Gastrocnemius medialis (tissue), 4 donors: ENCODE results near the gene TMPRSS9. TPM values are rescaled to one million over a fixed set of nuclear protein-coding genes. Genes with fewer than 3 reads are reported as not detected.
"Not testable (repeated sequence)": the region's sequence is repeated elsewhere in the genome, so short reads cannot be mapped to it uniquely, and the experiment has no call there.

Experiments used
- ATAC-seq, 2 donors: fragments of 150-250 bp; one replicate each; pipeline ENCODE4 v1.9.1; 2016
- DNase-seq, 2 donors: peaks; one replicate each; pipeline ENCODE4 v3.0.0-alpha.2; 2019
- H3K27ac ChIP-seq, 4 donors: fragments of 200-600 bp; sonication (generic); 1 replicate in 1 of 4; 2 replicates in 3 of 4; pipeline ENCODE4 v1.5.1; 2016 to 2018; ENCODE audit warnings: mild to moderate bottlenecking in 2 of 4, moderate library complexity in 1 of 4
- H3K27me3 ChIP-seq, 3 donors: fragments of 200-600 bp; sonication (generic) in 2 of 3; 1 replicate in 1 of 3; 2 replicates in 2 of 3; pipeline versions ENCODE4 v1.5.1 to v1.6.0; 2016 to 2019; ENCODE audit warnings: mild to moderate bottlenecking in 1 of 3, moderate library complexity in 1 of 3
- H3K36me3 ChIP-seq, 2 donors: fragments of 200-600 bp; sonication (generic) in 1 of 2; one replicate each; pipeline ENCODE4 v1.5.1; 2017 to 2018
- H3K4me1 ChIP-seq, 2 donors: fragments of 200-600 bp; sonication (generic) in 1 of 2; one replicate each; pipeline ENCODE4 v1.5.1; 2016 to 2017; ENCODE audit warnings: mild to moderate bottlenecking in 2 of 2
- H3K4me3 ChIP-seq, 4 donors: fragments of 200-600 bp; sonication (generic) in 3 of 4; 1 replicate in 1 of 4; 2 replicates in 3 of 4; pipeline ENCODE4 v1.5.1; 2016 to 2019; ENCODE audit warnings: mild to moderate bottlenecking in 2 of 4
- H3K9me3 ChIP-seq, 3 donors: fragments of 200-600 bp; sonication (generic) in 2 of 3; 1 replicate in 1 of 3; 2 replicates in 2 of 3; pipeline ENCODE4 v1.5.1; 2016 to 2019
- POLR2A ChIP-seq, 2 donors: fragments of 450-650 bp; IDR thresholded peaks; one replicate each; pipeline ENCODE4 v1.6.1; 2017; ENCODE audit warnings: antibody characterized with exemption in 2 of 2, mild to moderate bottlenecking in 2 of 2, moderate library complexity in 2 of 2
- in situ Hi-C, 4 donors: fragments of 200-750 bp; cut with MboI; loops; one replicate each; pipeline versions ENCODE4 v1.15.0 to v1.8.0; 2017; ENCODE audit warnings: low sequenced_read_pairs in 4 of 4
- intact Hi-C: fragments of 100-400 bp; cut with DNase I; formaldehyde crosslinking; loops from one replicate; pipeline ENCODE4 v1.15.1; 2023; ENCODE audit warnings: low total_unique reads
- total RNA-seq, 4 donors: library from RNA; depleted of rRNA; stranded (reverse); fragments of >200 nt; gene quantifications; one replicate each; pipeline versions ENCODE4 v1.1.0 to v1.2.3, GENCODE V29; 2016
- TF ChIP-seq, protein P1 (sequence below), 5 experiments: fragments of 450-650 bp in 3 of 5; fragments of 200-600 bp in 2 of 5; sonication (generic) in 2 of 5; IDR thresholded peaks in 4 of 5; conservative IDR thresholded peaks in 1 of 5; 1 replicate in 4 of 5; 2 replicates in 1 of 5; pipeline ENCODE4 v1.5.1; 2016 to 2019; ENCODE audit warnings: antibody characterized with exemption in 5 of 5, mild to moderate bottlenecking in 3 of 5, moderate library complexity in 3 of 5

TMPRSS9 gene
- total RNA-seq, 4 donors from 2014 or later: not detected

DNA sequence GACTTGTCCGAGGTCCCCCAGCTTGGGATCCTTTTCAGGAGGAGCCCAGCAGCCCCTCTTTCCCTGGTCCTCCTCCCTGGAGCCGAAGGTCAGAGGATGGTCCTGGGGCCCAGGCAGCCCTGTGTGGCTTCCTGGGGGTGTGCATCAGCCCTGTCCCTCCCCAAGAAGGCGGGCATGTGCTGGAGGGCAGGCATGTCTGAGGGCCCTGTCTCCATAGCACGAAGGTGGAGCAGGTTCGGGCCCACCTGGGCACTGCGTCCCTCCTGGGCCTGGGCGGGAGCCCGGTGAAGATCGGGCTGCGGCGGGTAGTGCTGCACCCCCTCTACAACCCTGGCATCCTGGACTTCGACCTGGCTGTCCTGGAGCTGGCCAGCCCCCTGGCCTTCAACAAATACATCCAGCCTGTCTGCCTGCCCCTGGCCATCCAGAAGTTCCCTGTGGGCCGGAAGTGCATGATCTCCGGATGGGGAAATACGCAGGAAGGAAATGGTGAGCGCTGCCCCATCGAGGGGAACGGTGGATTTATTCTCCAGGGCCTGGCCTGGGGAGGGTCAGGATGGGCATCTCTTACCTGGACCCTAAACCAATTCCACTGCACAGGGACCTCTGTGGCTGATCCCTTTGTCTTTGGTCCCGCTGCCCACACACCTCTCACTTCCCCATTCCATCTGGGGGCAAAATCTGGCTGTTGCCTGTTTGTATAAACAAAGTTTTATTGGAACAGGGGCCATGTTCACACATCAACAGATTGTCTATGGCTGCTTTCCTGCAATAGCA lies 56.4 kb downstream of the TMPRSS9 start:
- in situ Hi-C loops: no loop called here
- intact Hi-C loops: no loop called here
- DNase-seq (no peak), ATAC-seq (no peak)
- Histone ChIP-seq H3K9me3 (no peaks in the 10 kb centered on the region), H3K4me3 (no peak overlapping the region), H3K27me3 (no peaks in the 10 kb centered on the region), H3K36me3 (no peaks in the 10 kb centered on the region), H3K4me1 (no peaks in the 10 kb centered on the region), H3K27ac (no peak overlapping the region)
- TF ChIP-seq, protein P1, sequence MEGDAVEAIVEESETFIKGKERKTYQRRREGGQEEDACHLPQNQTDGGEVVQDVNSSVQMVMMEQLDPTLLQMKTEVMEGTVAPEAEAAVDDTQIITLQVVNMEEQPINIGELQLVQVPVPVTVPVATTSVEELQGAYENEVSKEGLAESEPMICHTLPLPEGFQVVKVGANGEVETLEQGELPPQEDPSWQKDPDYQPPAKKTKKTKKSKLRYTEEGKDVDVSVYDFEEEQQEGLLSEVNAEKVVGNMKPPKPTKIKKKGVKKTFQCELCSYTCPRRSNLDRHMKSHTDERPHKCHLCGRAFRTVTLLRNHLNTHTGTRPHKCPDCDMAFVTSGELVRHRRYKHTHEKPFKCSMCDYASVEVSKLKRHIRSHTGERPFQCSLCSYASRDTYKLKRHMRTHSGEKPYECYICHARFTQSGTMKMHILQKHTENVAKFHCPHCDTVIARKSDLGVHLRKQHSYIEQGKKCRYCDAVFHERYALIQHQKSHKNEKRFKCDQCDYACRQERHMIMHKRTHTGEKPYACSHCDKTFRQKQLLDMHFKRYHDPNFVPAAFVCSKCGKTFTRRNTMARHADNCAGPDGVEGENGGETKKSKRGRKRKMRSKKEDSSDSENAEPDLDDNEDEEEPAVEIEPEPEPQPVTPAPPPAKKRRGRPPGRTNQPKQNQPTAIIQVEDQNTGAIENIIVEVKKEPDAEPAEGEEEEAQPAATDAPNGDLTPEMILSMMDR (IDR thresholded peaks at IDR 0.05 in 4 of 5, conservative IDR thresholded peaks at IDR 0.05 in 1 of 5): no peak
- TF ChIP-seq POLR2A (IDR thresholded peaks at IDR 0.05): no peak

DNA sequence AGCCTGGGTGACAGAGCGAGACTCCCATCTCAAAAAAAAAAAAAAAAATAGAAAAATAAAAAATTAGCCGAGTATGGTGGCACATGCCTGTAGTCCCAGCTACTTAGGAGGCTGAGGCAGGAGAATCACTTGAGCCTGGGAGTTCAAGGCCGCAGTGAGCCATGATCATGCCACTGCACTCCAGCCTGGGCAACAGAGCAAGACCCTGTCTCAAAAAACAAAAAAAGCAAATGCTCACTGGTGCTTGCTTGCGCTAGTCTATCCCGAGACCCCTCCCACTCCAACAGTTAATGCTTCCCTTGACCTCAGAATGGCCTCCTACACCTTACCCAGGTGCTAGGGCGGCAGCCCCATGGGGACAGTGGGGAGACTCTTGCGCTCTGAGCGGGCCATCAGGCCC lies 57.4 kb downstream of the TMPRSS9 start:
- H3K27ac ChIP-seq, H3K36me3 ChIP-seq, H3K4me3 ChIP-seq, H3K9me3 ChIP-seq, in situ Hi-C loops, H3K4me1 ChIP-seq, ATAC-seq, H3K27me3 ChIP-seq, intact Hi-C loops, DNase-seq: not testable (repeated sequence)

DNA sequence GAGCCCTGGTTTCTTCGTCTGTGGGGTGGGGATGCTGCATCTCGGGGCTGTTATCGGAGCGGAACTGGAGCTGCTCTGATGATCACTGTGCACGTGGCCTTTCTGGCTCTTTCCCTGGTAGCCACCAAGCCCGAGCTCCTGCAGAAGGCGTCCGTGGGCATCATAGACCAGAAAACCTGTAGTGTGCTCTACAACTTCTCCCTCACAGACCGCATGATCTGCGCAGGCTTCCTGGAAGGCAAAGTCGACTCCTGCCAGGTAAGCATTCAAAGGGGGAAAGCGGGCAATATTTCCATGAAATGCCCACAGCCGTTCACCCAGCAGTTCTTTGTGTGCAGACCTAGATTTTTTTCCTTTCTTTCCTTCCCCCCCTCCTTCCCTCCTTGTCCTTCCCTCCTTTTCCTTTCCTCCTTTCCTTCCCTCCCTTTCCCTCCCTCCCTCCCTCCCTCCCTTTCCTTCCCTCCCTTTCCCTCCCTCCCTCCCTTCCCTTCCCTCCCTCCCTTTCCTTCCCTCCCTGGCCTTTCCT lies 57.9 kb downstream of the TMPRSS9 start:
- Histone ChIP-seq H3K27ac (no peak overlapping the region), H3K4me1 (no peaks in the 10 kb centered on the region), H3K36me3 (no peaks in the 10 kb centered on the region), H3K4me3 (no peak overlapping the region), H3K9me3 (no peaks in the 10 kb centered on the region), H3K27me3 (no peaks in the 10 kb centered on the region)
- intact Hi-C loops: no loop called here
- DNase-seq: no peak
- no peak for TF ChIP-seq POLR2A (IDR thresholded peaks at IDR 0.05)
- TF ChIP-seq, protein P1 (IDR thresholded peaks at IDR 0.05 in 4 of 5, conservative IDR thresholded peaks at IDR 0.05 in 1 of 5): no peak
- in situ Hi-C loops: no loop called here
- ATAC-seq: no peak

DNA sequence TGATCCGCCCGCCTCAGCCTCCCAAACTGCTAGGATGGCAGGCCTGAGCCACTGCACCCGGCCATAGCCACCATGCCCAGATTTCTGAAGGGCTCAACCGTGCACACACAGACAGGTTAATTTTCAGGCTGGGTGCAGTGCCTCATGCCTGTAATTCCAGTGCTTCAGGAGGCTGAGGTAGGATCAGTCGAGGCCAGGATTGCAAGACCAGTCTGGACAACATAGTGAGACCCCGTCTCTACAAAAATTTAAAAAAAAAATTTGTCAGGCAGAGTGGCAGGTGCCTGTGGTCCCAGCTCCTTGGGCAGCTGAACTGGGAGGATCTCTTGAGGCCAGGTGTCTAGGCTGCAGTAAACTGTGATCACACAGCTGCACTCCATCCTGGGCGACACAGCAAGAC lies 59.7 kb downstream of the TMPRSS9 start:
- Histone ChIP-seq H3K27me3 (no peaks in the 10 kb centered on the region), H3K9me3 (no peaks in the 10 kb centered on the region), H3K4me3 (no peak overlapping the region), H3K4me1 (no peaks in the 10 kb centered on the region), H3K27ac (no peak overlapping the region), H3K36me3 (no peaks in the 10 kb centered on the region)
- no peak for DNase-seq
- TF ChIP-seq, protein P1 (IDR thresholded peaks at IDR 0.05 in 4 of 5, conservative IDR thresholded peaks at IDR 0.05 in 1 of 5): no peak
- TF ChIP-seq POLR2A (IDR thresholded peaks at IDR 0.05): no peak
- ATAC-seq: no peak
- in situ Hi-C loops (no loop called here), intact Hi-C loops (no loop called here)

DNA sequence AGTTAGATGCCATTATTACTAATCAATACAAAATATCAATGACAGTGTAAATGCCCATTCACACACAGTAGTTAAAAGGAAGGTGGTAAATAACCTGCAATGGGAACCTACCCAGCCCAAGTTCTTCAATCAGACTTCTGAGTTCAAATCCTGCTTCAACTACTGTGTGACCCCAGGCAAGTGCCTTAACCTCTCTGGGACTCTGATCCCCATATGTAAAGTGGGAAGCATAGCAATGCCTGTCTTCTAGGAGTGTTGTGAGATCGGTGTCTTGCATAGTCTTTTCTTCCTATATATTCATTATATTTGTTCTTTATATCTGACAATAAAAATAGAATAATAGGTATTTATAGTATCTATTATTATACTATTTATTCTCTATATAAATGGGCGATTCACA lies 60.4 kb downstream of the TMPRSS9 start:
- no peaks in the 10 kb centered on the region for H3K9me3 ChIP-seq
- in situ Hi-C loops: no loop called here
- no peak overlapping the region for H3K27ac ChIP-seq
- TF ChIP-seq POLR2A (IDR thresholded peaks at IDR 0.05): no peak
- TF ChIP-seq, protein P1 (IDR thresholded peaks at IDR 0.05 in 4 of 5, conservative IDR thresholded peaks at IDR 0.05 in 1 of 5): no peak
- intact Hi-C loops: no loop called here
- ATAC-seq (no peak), DNase-seq (no peak)
- H3K36me3 ChIP-seq: no peaks in the 10 kb centered on the region
- H3K27me3 ChIP-seq: no peaks in the 10 kb centered on the region
- H3K4me3 ChIP-seq: no peak overlapping the region
- peaks cover 1 to 3% of the 10 kb centered on the region in 2 donors for H3K4me1 ChIP-seq
